SK-N-SH (cell line): ENCODE data around the gene JPT2. TPM values are rescaled to one million over a fixed set of nuclear protein-coding genes. Genes with fewer than 3 reads are reported as not detected.

Experiments
- CTCF ChIA-PET: fragments of 300-600, 350-600 bp; formaldehyde crosslinking; extraction: SDS; loops from one replicate; lab custom pipeline; 2021; lab: Yijun Ruan, JAX
- POLR2A ChIA-PET: fragments of 350-600 bp; sonication (Branson Sonifier 250); formaldehyde crosslinking; extraction: SDS; loops from one replicate; lab custom pipeline; 2020; ENCODE audit warnings: antibody characterized with exemption, inconsistent platforms; lab: Yijun Ruan, JAX
- DNase-seq: peaks from one replicate; pipeline ENCODE4 v3.0.0; 2012
- H2AFZ ChIP-seq: fragments of 200-600 bp; sonication (generic); 2 replicates; pipeline ENCODE4 v1.8.1; 2016; ENCODE audit warnings: antibody characterized with exemption, mild to moderate bottlenecking, low read depth
- H3F3A ChIP-seq: fragments of 200-600 bp; sonication (generic); replicated peaks from 2 replicates; pipeline ENCODE3; 2016; ENCODE audit warnings: antibody characterized with exemption, mild to moderate bottlenecking; ENCODE audit not compliant: insufficient read depth
- H3K27ac ChIP-seq, 2 experiments: fragments of 200-500 bp in 1 of 2; fragments of 200-600 bp in 1 of 2; sonication (Bioruptor generic) in 1 of 2; sonication (generic), shearing (Covaris generic) in 1 of 2; 2 replicates each; pipeline versions ENCODE4 v1.5.1 to v1.6.1; 2014 to 2016; ENCODE audit warnings: low read depth in 2 of 2, inconsistent platforms in 1 of 2, low read length in 1 of 2, mild to moderate bottlenecking in 1 of 2, mixed read lengths in 1 of 2
- H3K27me3 ChIP-seq: fragments of 200-600 bp; sonication (generic), shearing (Covaris generic); 2 replicates; pipeline ENCODE4 v1.6.1; 2016; ENCODE audit warnings: mixed run types; ENCODE audit not compliant: insufficient read depth
- H3K36me3 ChIP-seq, 2 experiments: fragments of 200-500 bp in 1 of 2; fragments of 200-600 bp in 1 of 2; sonication (Bioruptor generic) in 1 of 2; sonication (generic) in 1 of 2; replicated peaks in 1 of 2; 2 replicates each; pipeline versions ENCODE3 to v1.5.1; 2014 to 2016; ENCODE audit warnings: low read length in 1 of 2, mild to moderate bottlenecking in 1 of 2; ENCODE audit not compliant: insufficient read depth in 2 of 2, control insufficient read depth in 1 of 2
- H3K4me1 ChIP-seq, 2 experiments: fragments of 200-500 bp in 1 of 2; fragments of 200-600 bp in 1 of 2; sonication (Bioruptor generic) in 1 of 2; sonication (generic), shearing (Covaris generic) in 1 of 2; 2 replicates each; pipeline versions ENCODE4 v1.5.1 to v1.6.1; 2014 to 2016; ENCODE audit warnings: low read depth in 1 of 2, low read length in 1 of 2, mixed run types in 1 of 2; ENCODE audit not compliant: insufficient read depth in 2 of 2, control insufficient read depth in 1 of 2
- H3K4me2 ChIP-seq: fragments of 200-600 bp; sonication (generic), shearing (Covaris generic); 2 replicates; pipeline ENCODE4 v1.6.1; 2017; ENCODE audit warnings: mixed run types
- H3K4me3 ChIP-seq, 2 experiments: fragments of 200-500 bp in 1 of 2; fragments of 200-600 bp in 1 of 2; sonication (Bioruptor generic) in 1 of 2; sonication (generic), shearing (Covaris generic) in 1 of 2; 2 replicates each; pipeline versions ENCODE4 v1.5.1 to v1.8.1; 2014 to 2016; ENCODE audit warnings: low read depth in 2 of 2, inconsistent platforms in 1 of 2, low read length in 1 of 2, mild to moderate bottlenecking in 1 of 2, mixed read lengths in 1 of 2, moderate library complexity in 1 of 2
- H3K79me2 ChIP-seq: fragments of 200-600 bp; sonication (generic); 2 replicates; pipeline ENCODE4 v1.8.1; 2017; ENCODE audit warnings: mild to moderate bottlenecking; ENCODE audit not compliant: insufficient read depth
- H3K9ac ChIP-seq: fragments of 200-600 bp; sonication (generic); 2 replicates; pipeline ENCODE4 v1.6.1; 2017; ENCODE audit warnings: mixed run types
- H3K9me2 ChIP-seq: fragments of 200-600 bp; sonication (generic); 2 replicates; pipeline ENCODE4 v1.6.1; 2017; ENCODE audit warnings: mixed run types
- H3K9me3 ChIP-seq: fragments of 200-600 bp; sonication (generic); 2 replicates; pipeline ENCODE4 v1.6.1; 2017; ENCODE audit warnings: mixed run types, mild to moderate bottlenecking, moderate library complexity
- H4K20me1 ChIP-seq: fragments of 200-600 bp; sonication (generic); 2 replicates; pipeline ENCODE4 v1.6.1; 2017; ENCODE audit warnings: mild to moderate bottlenecking, mixed run types; ENCODE audit not compliant: insufficient read depth
- FOSL2 ChIP-seq: IDR thresholded peaks from 2 replicates; pipeline ENCODE4 v1.4.0; 2012; ENCODE audit warnings: low read depth, mild to moderate bottlenecking, moderate library complexity, borderline replicate concordance
- JUND ChIP-seq: IDR thresholded peaks from 2 replicates; pipeline ENCODE4 v1.4.0; 2012
- MEF2A ChIP-seq: IDR thresholded peaks from 2 replicates; pipeline ENCODE4 v1.4.0; 2012; ENCODE audit warnings: low read depth, borderline replicate concordance
- MXI1 ChIP-seq: IDR thresholded peaks from 2 replicates; pipeline ENCODE4 v1.6.1; 2012; ENCODE audit warnings: mild to moderate bottlenecking, low read depth, low read length, improper control_type of control experiment
- SIN3A ChIP-seq: IDR thresholded peaks from 2 replicates; pipeline ENCODE4 v1.6.1; 2012; ENCODE audit warnings: low read depth, mild to moderate bottlenecking, low read length, moderate library complexity, borderline replicate concordance
- TAF1 ChIP-seq: IDR thresholded peaks from 2 replicates; pipeline ENCODE4 v1.6.1; 2012; ENCODE audit warnings: low read depth, mild to moderate bottlenecking, low read length, moderate library complexity, borderline replicate concordance
- TCF12 ChIP-seq: IDR thresholded peaks from 2 replicates; pipeline ENCODE4 v1.4.0; 2012
- WGBS: methylation state at CpG from one replicate; pipeline ENCODE4 v1.1.6; 2017; ENCODE audit warnings: low lambda C conversion rate; 5-methylcytosine and 5-hydroxymethylcytosine counted together
- polyA plus RNA-seq, 3 experiments: library from polyadenylated mRNA; depleted of rRNA; stranded (reverse); fragments of >200 nt; gene quantifications; 2 replicates each; pipeline ENCODE4 v1.2.3, GENCODE V29; 2012
- TF ChIP-seq, protein P1 (sequence below): fragments of 150-350 bp; IDR thresholded peaks from 2 replicates; pipeline ENCODE4 v1.6.1; 2016; ENCODE audit warnings: mild to moderate bottlenecking, low read depth, low read length
- TF ChIP-seq, protein P2 (sequence below): fragments of 200-600 bp; sonication (generic); IDR thresholded peaks from 2 replicates; pipeline ENCODE4 v1.6.1; 2017; ENCODE audit warnings: antibody characterized with exemption, mild to moderate bottlenecking, moderate library complexity
- TF ChIP-seq, protein P3 (sequence below): IDR thresholded peaks from 2 replicates; pipeline ENCODE4 v1.6.1; 2012; ENCODE audit warnings: mild to moderate bottlenecking, low read depth, low read length, moderate library complexity

JPT2 gene
- polyA plus RNA-seq, 1 of the 3 experiments (the other 2 are of a cell fraction): 67.4 TPM

DNA sequence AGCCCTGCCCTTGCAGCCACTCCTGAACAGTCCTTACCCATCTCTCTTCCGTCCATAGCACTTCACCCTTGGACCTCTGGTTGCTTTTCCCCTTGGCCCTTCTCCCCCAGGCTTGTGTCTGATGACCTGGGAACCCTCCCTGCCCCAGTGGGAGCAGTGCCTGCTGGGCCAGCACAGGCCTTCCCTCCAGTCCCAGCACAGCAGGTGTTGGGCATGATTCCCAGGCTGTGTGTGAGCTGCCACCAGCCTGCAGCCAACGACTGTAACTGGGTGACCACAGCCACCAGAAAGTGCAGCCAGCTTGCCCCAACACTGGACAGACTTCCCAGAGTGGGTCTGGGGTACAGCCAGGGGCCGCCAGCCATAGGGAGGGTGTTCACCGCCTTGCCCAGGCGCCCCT is 35.9 kb upstream of the JPT2 start (continued):
- TF ChIP-seq, protein P1, sequence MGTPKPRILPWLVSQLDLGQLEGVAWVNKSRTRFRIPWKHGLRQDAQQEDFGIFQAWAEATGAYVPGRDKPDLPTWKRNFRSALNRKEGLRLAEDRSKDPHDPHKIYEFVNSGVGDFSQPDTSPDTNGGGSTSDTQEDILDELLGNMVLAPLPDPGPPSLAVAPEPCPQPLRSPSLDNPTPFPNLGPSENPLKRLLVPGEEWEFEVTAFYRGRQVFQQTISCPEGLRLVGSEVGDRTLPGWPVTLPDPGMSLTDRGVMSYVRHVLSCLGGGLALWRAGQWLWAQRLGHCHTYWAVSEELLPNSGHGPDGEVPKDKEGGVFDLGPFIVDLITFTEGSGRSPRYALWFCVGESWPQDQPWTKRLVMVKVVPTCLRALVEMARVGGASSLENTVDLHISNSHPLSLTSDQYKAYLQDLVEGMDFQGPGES: no peak
- TF ChIP-seq, all 33 proteins: peak for 0

DNA sequence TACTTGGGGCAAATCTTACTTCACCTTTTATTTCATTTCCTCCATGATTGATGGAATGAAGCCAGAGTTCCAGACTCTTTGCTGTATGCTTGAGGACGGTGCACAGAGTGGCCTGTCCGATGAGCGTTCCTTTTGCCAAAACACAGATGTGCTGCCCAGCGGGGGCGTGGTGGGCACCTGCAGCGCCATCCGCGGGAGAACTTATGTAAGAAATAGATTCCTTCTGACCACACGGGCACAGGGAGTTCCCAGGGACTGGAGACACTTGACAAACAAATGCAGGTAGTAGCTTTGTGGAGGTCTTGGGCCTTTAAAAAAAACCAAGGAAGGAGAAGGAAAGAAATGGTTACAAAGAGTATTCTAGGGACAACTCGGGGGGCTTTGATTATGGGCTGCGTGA is 35.3 kb upstream of the JPT2 start:
- no peaks in the 10 kb centered on the region for H3K9me3 ChIP-seq
- no peak overlapping the region for H3K4me2 ChIP-seq
- 0 out of 2 replicates have a peak, but pooled peaks cover 8% of the 10 kb centered on the region for H4K20me1 ChIP-seq
- H2AFZ ChIP-seq: no peak overlapping the region
- H3K79me2 ChIP-seq: peaks cover 7% of the 10 kb centered on the region; the same call in 1 of the 2 replicates
- H3K4me1 ChIP-seq: peaks cover 0 to 5% of the 10 kb centered on the region in 2 experiments; a peak in 1 of 4 replicates
- H3K9me2 ChIP-seq: no peaks in the 10 kb centered on the region
- no peak for DNase-seq
- H3K36me3 ChIP-seq: peaks cover 21 to 71% of the 10 kb centered on the region in 2 experiments
- POLR2A ChIA-PET: no interaction called here
- no peak overlapping the region for H3K4me3 ChIP-seq
- no peaks in the 10 kb centered on the region for H3F3A ChIP-seq
- no peak overlapping the region for H3K27ac ChIP-seq
- no peak for TF ChIP-seq SIN3A
- no peak for TF ChIP-seq TCF12
- CTCF ChIA-PET: no interaction called here
- no peak overlapping the region for H3K9ac ChIP-seq
- H3K27me3 ChIP-seq: no peaks in the 10 kb centered on the region
- 97% methylated on average over 11 of the region's 11 CpGs for WGBS

DNA sequence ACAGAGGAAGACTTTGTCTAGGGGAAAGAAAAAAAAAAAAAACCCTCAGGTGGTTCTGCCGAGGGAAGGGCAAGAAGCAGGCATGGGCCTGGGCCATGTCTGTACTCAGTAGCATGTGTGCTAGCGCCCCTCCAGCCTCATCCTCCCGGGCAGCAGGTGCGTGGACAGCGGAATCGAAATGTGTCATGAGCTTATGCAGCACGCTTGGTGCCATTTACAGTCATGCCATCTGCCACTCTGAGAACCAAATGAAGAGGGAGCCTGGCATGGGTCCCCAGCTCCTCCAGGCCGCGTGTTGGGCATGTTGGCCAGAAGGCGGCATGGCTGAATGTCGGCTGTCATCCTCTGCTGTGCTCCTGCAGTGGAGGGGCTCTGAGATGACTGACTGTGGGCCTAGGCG is 34.6 kb upstream of the JPT2 start:
- H3K4me1 ChIP-seq: peaks cover 0 to 6% of the 10 kb centered on the region in 2 experiments; a peak in 1 of 4 replicates
- ChIA-PET POLR2A (no interaction called here), CTCF (no interaction called here)
- no peaks in the 10 kb centered on the region for H3F3A ChIP-seq
- peaks cover 7% of the 10 kb centered on the region; the same call in 1 of the 2 replicates for H3K79me2 ChIP-seq
- H3K9ac ChIP-seq: no peak overlapping the region
- H2AFZ ChIP-seq: no peak overlapping the region
- peaks cover 21 to 63% of the 10 kb centered on the region in 2 experiments for H3K36me3 ChIP-seq
- WGBS: 95% methylated on average over 8 of the region's 12 CpGs
- no peak overlapping the region for H3K27ac ChIP-seq
- no peak overlapping the region for H3K4me2 ChIP-seq
- TF ChIP-seq JUND (no peak), MEF2A (no peak), MXI1 (no peak), FOSL2 (no peak), TAF1 (no peak)
- TF ChIP-seq, protein P1: no peak
- TF ChIP-seq, protein P2, sequence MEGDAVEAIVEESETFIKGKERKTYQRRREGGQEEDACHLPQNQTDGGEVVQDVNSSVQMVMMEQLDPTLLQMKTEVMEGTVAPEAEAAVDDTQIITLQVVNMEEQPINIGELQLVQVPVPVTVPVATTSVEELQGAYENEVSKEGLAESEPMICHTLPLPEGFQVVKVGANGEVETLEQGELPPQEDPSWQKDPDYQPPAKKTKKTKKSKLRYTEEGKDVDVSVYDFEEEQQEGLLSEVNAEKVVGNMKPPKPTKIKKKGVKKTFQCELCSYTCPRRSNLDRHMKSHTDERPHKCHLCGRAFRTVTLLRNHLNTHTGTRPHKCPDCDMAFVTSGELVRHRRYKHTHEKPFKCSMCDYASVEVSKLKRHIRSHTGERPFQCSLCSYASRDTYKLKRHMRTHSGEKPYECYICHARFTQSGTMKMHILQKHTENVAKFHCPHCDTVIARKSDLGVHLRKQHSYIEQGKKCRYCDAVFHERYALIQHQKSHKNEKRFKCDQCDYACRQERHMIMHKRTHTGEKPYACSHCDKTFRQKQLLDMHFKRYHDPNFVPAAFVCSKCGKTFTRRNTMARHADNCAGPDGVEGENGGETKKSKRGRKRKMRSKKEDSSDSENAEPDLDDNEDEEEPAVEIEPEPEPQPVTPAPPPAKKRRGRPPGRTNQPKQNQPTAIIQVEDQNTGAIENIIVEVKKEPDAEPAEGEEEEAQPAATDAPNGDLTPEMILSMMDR: no peak
- TF ChIP-seq, protein P3, sequence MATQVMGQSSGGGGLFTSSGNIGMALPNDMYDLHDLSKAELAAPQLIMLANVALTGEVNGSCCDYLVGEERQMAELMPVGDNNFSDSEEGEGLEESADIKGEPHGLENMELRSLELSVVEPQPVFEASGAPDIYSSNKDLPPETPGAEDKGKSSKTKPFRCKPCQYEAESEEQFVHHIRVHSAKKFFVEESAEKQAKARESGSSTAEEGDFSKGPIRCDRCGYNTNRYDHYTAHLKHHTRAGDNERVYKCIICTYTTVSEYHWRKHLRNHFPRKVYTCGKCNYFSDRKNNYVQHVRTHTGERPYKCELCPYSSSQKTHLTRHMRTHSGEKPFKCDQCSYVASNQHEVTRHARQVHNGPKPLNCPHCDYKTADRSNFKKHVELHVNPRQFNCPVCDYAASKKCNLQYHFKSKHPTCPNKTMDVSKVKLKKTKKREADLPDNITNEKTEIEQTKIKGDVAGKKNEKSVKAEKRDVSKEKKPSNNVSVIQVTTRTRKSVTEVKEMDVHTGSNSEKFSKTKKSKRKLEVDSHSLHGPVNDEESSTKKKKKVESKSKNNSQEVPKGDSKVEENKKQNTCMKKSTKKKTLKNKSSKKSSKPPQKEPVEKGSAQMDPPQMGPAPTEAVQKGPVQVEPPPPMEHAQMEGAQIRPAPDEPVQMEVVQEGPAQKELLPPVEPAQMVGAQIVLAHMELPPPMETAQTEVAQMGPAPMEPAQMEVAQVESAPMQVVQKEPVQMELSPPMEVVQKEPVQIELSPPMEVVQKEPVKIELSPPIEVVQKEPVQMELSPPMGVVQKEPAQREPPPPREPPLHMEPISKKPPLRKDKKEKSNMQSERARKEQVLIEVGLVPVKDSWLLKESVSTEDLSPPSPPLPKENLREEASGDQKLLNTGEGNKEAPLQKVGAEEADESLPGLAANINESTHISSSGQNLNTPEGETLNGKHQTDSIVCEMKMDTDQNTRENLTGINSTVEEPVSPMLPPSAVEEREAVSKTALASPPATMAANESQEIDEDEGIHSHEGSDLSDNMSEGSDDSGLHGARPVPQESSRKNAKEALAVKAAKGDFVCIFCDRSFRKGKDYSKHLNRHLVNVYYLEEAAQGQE: no peak
- H3K9me2 ChIP-seq: no peaks in the 10 kb centered on the region
- H4K20me1 ChIP-seq: 0 out of 2 replicates have a peak, but pooled peaks cover 8% of the 10 kb centered on the region
- H3K4me3 ChIP-seq: no peak overlapping the region
- no peaks in the 10 kb centered on the region for H3K27me3 ChIP-seq
- H3K9me3 ChIP-seq: no peaks in the 10 kb centered on the region
- DNase-seq: no peak
